ENCODE data around the gene ZBTB21.
"Not testable (repeated sequence)": the region's sequence is repeated elsewhere in the genome, so short reads cannot be mapped to it uniquely, and the experiment has no call there.

Gene ZBTB21

DNA sequence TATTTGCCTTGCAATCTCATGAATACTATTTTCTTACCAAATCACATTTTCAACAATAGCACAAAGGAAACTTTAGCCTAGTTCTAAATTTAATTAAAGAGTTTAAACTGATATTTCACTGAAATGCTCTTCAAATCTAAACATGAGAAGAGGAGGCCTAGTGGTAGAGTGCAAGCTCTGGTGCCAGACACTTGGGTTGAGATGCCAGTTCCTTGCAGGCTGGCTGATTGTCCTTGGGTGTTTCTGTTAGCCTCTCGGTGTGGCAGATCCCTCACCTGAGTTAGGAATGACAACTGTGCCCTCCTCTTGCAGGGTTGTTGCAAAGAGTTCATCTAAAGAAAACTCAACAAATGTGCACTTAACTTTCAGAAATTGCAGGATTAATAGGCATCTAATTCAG, 12.5 kb downstream of the ZBTB21 start (continued):
- TF ChIP-seq RARB (CRISPR knock-in tag; IDR thresholded peaks at IDR 0.05) (no peak), BACH2 (CRISPR knock-in tag; IDR thresholded peaks at IDR 0.05; ENCODE audit: borderline replicate concordance) (no peak), ZNF8 (CRISPR knock-in tag; IDR thresholded peaks at IDR 0.05) (no peak), ZNF70 (CRISPR knock-in tag; IDR thresholded peaks at IDR 0.05) (no peak), POU6F1 (CRISPR knock-in tag; IDR thresholded peaks at IDR 0.05; ENCODE audit: borderline replicate concordance, low read depth) (no peak), TCF4 (CRISPR knock-in tag; IDR thresholded peaks at IDR 0.05; ENCODE audit: borderline replicate concordance) (no peak), GLIS3 (CRISPR knock-in tag; IDR thresholded peaks at IDR 0.05) (no peak), OSR1 (CRISPR knock-in tag; IDR thresholded peaks at IDR 0.05) (no peak)
- TF ChIP-seq, protein P1, sequence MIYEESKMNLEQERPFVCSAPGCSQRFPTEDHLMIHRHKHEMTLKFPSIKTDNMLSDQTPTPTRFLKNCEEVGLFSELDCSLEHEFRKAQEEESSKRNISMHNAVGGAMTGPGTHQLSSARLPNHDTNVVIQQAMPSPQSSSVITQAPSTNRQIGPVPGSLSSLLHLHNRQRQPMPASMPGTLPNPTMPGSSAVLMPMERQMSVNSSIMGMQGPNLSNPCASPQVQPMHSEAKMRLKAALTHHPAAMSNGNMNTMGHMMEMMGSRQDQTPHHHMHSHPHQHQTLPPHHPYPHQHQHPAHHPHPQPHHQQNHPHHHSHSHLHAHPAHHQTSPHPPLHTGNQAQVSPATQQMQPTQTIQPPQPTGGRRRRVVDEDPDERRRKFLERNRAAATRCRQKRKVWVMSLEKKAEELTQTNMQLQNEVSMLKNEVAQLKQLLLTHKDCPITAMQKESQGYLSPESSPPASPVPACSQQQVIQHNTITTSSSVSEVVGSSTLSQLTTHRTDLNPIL (CRISPR knock-in tag; IDR thresholded peaks at IDR 0.05; ENCODE audit: low read depth): no peak

- ATAC-seq: no peak
- TF ChIP-seq, protein P2, sequence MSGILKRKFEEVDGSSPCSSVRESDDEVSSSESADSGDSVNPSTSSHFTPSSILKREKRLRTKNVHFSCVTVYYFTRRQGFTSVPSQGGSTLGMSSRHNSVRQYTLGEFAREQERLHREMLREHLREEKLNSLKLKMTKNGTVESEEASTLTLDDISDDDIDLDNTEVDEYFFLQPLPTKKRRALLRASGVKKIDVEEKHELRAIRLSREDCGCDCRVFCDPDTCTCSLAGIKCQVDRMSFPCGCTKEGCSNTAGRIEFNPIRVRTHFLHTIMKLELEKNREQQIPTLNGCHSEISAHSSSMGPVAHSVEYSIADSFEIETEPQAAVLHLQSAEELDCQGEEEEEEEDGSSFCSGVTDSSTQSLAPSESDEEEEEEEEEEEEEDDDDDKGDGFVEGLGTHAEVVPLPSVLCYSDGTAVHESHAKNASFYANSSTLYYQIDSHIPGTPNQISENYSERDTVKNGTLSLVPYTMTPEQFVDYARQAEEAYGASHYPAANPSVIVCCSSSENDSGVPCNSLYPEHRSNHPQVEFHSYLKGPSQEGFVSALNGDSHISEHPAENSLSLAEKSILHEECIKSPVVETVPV (CRISPR knock-in tag; IDR thresholded peaks at IDR 0.05): no peak
- TF ChIP-seq ARNTL (CRISPR knock-in tag; IDR thresholded peaks at IDR 0.05; ENCODE audit: borderline replicate concordance, low read depth): no peak
- no peak for TF ChIP-seq ESRRG (CRISPR knock-in tag; IDR thresholded peaks at IDR 0.05)
- no peak for TF ChIP-seq PPARA (CRISPR knock-in tag; IDR thresholded peaks at IDR 0.05; ENCODE audit: borderline replicate concordance)
- no peak for TF ChIP-seq OSR1 (CRISPR knock-in tag; IDR thresholded peaks at IDR 0.05)
- TF ChIP-seq ZFP30 (CRISPR knock-in tag; IDR thresholded peaks at IDR 0.05): no peak
- no peak for TF ChIP-seq ISL1 (CRISPR knock-in tag; IDR thresholded peaks at IDR 0.05)
- TF ChIP-seq ZC3H10 (CRISPR knock-in tag; IDR thresholded peaks at IDR 0.05): no peak
- TF ChIP-seq RARB (CRISPR knock-in tag; IDR thresholded peaks at IDR 0.05): no peak
- TF ChIP-seq TOX (CRISPR knock-in tag; IDR thresholded peaks at IDR 0.05; ENCODE audit: borderline replicate concordance): no peak
- TF ChIP-seq, protein P3, sequence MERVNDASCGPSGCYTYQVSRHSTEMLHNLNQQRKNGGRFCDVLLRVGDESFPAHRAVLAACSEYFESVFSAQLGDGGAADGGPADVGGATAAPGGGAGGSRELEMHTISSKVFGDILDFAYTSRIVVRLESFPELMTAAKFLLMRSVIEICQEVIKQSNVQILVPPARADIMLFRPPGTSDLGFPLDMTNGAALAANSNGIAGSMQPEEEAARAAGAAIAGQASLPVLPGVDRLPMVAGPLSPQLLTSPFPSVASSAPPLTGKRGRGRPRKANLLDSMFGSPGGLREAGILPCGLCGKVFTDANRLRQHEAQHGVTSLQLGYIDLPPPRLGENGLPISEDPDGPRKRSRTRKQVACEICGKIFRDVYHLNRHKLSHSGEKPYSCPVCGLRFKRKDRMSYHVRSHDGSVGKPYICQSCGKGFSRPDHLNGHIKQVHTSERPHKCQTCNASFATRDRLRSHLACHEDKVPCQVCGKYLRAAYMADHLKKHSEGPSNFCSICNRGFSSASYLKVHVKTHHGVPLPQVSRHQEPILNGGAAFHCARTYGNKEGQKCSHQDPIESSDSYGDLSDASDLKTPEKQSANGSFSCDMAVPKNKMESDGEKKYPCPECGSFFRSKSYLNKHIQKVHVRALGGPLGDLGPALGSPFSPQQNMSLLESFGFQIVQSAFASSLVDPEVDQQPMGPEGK (CRISPR knock-in tag; IDR thresholded peaks at IDR 0.05; ENCODE audit: borderline replicate concordance): no peak
- no peak for TF ChIP-seq CSDC2 (CRISPR knock-in tag; IDR thresholded peaks at IDR 0.05)
- TF ChIP-seq ZNF8 (CRISPR knock-in tag; IDR thresholded peaks at IDR 0.05): no peak
- TF ChIP-seq ZFP3 (CRISPR knock-in tag; IDR thresholded peaks at IDR 0.05): no peak
- TF ChIP-seq GLIS3 (CRISPR knock-in tag; IDR thresholded peaks at IDR 0.05): no peak
- TF ChIP-seq TCF4 (CRISPR knock-in tag; IDR thresholded peaks at IDR 0.05; ENCODE audit: borderline replicate concordance): no peak
- TF ChIP-seq SNAI2 (CRISPR knock-in tag; IDR thresholded peaks at IDR 0.05): no peak
Observed at GRCh38 chr21:41995577-41995976, 14.6 kb downstream of the ZBTB21 start.

DNA sequence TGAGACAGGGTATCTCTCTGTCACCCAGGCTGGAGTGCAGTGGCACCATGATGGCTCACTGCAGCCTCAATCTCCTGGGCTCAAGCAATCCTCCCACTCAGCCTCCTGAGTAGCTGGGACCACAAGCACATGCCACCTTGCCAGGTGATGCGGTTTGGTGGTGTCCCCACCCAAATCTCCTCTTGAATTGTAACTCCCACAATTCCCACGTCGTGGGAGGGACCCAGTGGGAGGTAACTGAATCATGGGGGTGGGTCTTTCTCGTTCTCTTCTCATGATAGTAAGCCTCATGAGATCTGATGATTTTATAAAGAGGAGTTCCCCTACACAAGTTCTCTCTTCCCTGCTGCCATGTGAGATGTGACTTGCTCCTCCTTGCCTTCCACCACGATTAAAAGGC, 15.5 kb downstream of the ZBTB21 start:
- not testable (repeated sequence) for ATAC-seq

DNA sequence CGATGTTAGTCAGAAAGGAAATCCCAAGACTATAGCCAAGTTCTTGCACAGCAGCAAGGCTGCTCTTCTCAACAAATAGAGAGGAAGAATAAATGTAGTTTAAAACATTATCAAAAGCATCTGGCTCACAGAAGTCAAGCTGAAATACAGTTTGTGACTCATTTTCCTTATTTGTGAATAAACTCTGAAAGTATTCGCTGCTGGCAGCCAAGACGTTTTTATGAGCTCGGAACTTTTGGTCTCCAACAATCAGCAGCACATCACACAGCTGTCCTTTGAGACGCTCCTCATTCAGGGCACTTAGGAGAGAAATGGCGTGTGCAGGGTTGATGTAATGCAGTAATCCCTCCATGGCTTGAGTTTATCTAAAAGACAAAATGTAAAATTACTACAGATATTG, 16.4 kb downstream of the ZBTB21 start:
- no peak for TF ChIP-seq CSDC2 (CRISPR knock-in tag; IDR thresholded peaks at IDR 0.05)
- TF ChIP-seq, protein P2 (CRISPR knock-in tag; IDR thresholded peaks at IDR 0.05): no peak
- TF ChIP-seq ARNTL (CRISPR knock-in tag; IDR thresholded peaks at IDR 0.05; ENCODE audit: borderline replicate concordance, low read depth): no peak
- no peak for TF ChIP-seq PPARA (CRISPR knock-in tag; IDR thresholded peaks at IDR 0.05; ENCODE audit: borderline replicate concordance)
- no peak for TF ChIP-seq ESRRG (CRISPR knock-in tag; IDR thresholded peaks at IDR 0.05)
- TF ChIP-seq RARB (CRISPR knock-in tag; IDR thresholded peaks at IDR 0.05): no peak
- TF ChIP-seq GLIS3 (CRISPR knock-in tag; IDR thresholded peaks at IDR 0.05): no peak
- TF ChIP-seq ZNF565 (CRISPR knock-in tag; conservative IDR thresholded peaks at IDR 0.05; ENCODE audit: low read depth): no peak
- TF ChIP-seq, protein P1 (CRISPR knock-in tag; IDR thresholded peaks at IDR 0.05; ENCODE audit: low read depth): no peak
- TF ChIP-seq, protein P3 (CRISPR knock-in tag; IDR thresholded peaks at IDR 0.05; ENCODE audit: borderline replicate concordance): no peak
- ATAC-seq: peak; percentile 81
